Stimulated activated CD4-positive, alpha-beta T cell treated with anti-CD3 and anti-CD28 coated beads, Interleukin-12 subunit alpha, Interleukin-12 subunit beta, amount 100 ng/mL, for 24 hours (primary cell): ENCODE results near the gene NUDCD2.

Experiments used
- DNase-seq, 2 experiments: peaks; one replicate each; pipeline ENCODE4 v3.0.0-alpha.2; 2020; ENCODE audit warnings: low read depth in 2 of 2

NUDCD2 gene

GRCh38 chr5:163459819-163460561 is at the start of gene NUDCD2:
NUDCD2 (minus strand) TSS chr5:163460102; CDS start chr5:163460050, 52 bp downstream.
- DNase-seq = peak; percentile 87 to 90

DNA sequence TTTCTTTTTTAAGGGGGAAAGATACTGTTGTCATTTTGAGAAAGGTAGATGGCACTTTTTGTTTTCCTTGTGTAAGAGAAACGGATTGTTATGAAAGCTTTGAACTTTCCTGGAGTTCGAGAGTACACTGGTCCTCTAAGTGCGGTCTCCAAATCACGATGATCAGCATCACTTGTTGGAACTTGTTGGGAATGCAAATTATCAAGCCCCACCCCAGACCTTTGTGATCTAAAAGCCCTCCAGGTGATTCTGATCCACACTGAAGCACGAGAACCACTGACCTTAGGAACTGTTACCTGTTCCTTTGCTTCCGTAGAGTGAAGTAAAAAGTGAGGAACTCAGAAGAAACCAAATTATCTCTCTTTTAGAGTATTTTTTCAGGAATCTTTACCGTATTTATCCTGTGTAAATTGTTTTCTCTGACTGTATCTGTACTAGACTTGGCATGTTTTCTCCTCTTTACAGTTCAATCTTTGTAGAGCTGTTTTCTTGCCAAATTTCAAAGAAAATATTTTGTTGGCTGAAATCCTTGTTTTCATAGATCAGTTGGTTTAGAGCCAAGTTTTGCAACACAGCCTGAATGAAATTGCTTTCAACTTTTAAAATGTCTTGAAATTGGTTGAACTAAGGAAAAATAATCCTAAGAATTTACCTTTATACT is 49.5 kb upstream of the NUDCD2 start:
- DNase-seq = no peak

DNA sequence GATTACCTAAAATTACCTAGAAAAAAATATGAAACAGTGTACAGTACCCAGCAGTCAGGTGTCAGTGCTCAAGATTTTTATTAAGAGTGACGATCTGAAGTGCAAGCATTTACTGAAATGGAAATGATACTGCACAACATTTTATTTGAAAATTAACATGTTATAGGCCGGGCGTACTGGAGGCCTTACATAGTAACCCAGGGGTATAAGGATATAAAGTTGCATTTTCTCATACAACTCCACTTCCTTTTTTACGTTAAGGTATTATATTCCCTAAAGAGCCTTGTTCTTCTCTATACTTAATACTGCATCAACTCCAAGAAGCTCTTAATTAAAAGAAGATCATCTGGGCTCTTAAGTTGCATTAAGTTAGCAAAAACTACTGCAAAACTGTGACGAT is 48.9 kb upstream of the NUDCD2 start:
- DNase-seq = no peak

DNA sequence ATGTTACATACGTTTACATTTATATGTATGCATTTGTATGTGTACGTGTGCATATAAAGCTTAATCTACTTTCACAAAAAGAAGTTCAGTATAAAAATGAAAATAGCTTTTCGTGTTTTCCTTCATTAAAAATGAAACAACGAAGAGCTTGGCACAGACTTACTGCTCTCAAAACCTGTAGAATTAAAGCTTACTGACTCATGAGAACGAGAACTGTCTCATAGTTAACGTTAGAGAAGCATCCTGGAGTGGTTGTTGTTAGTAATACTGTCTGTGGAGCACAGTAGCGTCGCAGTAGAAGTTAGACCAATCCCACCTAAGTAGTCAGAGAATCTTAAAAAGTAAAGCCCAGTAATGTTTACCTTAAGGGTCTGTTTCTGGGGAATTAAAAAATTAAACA is 46.8 kb upstream of the NUDCD2 start:
- DNase-seq = no peak

DNA sequence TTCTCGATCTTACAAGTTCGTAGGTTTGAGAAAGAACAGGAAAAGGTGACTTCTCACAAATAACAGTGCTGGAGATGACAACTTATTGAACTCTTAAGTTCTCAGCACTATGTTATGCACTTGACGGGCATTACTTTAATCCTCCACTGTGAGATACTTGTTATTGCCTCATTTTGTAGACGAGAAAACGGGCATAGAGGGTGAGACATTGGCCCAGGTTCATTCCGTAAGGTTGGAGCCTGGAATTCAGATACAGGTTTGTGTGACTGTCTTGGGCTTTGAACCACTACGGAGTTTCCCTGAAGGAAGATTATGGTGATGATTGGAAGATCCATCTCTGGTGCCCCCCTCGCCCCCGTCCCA is 46.2 kb upstream of the NUDCD2 start:
- no peak for DNase-seq

DNA sequence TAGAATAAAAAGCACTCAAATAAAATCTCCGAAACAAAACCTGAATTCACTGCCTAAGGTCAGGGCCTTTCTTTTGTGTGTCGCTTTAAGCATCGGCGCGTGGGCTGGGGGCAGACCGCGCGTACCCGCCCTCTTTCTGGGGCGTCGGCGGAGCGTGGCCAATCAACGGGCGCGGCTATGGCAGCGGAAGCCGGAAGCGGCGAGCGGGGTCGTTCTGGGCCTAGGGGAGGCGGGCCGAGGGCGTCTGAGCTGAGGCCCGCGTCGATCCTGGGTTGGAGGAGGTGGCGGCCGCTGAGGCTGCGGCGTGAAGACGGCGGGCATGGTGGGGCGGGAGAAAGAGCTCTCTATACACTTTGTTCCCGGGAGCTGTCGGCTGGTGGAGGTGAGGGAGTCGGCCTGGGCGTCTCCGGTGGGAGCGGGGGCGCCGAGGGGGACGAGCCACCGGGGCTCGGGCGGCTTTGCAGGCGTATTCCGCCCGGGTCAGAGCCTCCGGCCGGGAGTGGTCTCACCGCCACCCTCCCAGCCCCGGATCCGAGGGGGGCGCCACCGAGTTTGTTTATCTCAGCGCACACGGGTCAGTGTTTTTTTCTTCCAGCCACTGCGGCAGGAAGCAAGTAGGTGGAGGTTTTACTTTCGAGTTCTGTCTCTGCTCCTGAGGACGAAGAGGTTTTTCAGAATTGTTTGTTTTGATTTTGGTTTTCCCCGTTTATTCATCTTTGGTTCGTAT is 45.6 kb upstream of the NUDCD2 start, which contains the start of gene MAT2B:
MAT2B (plus strand) TSS at position 252 of the 727 bp plus-strand sequence; CDS start at position 320, 68 bp downstream.
- peak; percentile 89 to 91 for DNase-seq

- DNase-seq = no peak
Measured at GRCh38 chr5:163505049-163505367, 45.1 kb upstream of the NUDCD2 start.

DNA sequence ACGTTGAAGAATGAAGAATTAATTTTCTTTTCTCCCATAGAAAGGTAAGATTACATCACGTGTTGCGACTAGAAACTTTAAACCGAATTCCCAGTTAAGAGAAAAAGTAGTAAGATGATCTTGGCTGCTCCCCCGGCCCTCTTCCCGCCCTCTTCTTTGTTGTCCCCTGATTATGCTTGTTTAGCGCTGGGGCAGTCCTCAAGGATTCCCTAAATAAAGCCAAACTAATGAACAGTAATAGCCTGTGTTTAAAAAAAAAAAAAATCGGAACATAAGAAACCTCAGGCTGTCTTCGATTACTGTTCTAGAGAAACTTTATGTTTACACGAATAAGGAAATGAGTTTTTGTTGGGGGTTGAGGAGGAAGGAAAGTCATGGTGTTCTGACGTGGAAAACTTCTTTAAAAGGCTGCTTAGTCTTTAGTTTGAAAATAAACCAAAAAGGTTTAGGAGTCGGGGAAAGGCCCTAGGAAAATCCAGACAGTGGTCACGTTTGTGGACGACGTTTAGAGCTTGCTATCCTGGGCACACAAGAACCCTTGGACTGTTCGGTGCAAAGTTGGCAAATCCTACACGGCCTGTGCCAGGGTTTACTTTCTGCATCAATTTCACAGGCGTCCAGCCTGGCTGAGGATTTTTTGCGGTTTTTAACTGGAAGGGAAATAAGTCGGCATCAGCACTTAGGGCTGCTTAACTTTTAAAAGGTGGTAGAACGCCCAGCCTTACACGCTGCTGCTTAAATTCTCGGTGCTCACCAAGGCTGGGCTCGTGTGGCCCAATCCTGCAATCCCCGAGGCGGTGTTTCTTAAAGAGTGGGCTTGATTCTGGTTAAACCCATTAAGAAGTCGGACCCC is 44.4 kb upstream of the NUDCD2 start:
- peak in 1 of 2 experiments; percentile 23 for DNase-seq

- peak in 1 of 2 experiments; percentile 13 for DNase-seq
Measured at GRCh38 chr5:163503106-163504078, 43.5 kb upstream of the NUDCD2 start.

- DNase-seq = no peak
Measured at GRCh38 chr5:163502521-163502920, 42.6 kb upstream of the NUDCD2 start.

DNA sequence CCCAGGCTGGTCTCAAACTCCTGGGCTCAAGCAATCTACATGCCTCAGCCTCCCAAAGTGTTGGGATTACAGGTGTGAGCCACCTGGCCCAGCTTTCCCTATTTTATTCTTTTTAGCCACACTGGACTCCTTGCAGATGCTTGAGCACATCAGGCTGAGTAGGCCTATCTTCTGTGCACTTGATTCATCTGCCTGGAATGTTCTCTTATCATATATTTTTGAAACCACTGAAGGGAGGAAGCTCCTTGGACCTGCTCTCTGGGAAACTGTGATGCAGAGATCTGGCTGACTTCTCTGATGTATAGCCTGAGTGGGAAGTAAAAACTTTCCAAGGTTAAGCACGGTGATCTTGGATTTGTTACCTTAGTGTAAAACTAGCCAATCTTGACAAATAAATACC is 39.0 kb upstream of the NUDCD2 start:
- DNase-seq = no peak

DNA sequence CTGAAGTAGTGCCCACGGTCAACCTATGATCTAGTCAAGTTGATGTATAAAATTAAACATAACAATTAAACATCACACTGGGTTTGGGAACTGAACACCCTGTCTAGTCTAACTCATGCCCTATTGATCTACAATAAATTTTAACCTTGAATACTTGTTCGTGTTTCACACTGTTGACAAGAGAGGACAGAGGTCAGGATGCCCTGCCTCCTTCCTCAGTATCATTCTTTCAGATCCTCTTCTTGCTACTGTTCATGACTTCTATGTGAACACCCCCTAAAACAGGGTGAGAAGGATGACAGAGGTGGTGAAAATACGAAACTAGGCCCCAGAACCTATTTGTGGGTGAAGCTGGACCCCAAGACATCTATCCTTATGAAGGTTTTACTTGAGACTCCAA is 37.4 kb upstream of the NUDCD2 start:
- no peak for DNase-seq

DNA sequence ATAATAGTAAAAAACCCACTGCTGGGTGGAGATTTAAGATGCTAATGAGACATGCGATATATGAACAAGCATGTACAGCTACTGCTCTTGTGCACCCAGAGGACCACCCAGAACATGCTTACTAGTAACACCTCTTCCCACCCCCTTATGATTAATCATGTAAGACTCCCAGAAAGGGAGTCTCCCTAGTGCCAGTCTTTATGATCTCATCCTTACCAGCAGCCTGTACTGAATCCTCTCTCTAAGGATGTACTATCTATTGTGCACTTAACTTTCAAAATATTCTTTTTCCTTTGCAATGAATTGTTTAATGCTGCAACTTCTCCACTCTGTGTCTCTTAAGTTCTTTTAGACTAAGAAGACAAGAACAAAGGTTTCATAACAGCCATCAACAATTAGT is 36.4 kb upstream of the NUDCD2 start:
- DNase-seq = no peak

DNA sequence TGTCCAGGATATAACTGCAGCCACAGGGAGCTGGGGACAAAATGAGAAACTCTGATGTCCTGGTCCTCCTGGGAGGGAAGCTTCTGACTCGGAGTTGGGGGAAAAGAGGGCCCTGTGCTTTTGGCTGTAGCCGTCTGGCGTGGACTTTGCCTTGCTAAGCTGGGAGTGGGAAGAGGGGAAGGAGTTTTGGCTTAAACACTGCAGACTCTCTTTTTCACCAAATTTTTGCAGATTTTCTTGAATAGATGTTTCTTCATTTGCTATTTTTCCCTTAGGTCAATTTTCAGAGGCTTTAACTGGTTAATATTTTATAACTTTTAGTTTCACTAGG is 29.8 kb upstream of the NUDCD2 start:
- DNase-seq = no peak

DNA sequence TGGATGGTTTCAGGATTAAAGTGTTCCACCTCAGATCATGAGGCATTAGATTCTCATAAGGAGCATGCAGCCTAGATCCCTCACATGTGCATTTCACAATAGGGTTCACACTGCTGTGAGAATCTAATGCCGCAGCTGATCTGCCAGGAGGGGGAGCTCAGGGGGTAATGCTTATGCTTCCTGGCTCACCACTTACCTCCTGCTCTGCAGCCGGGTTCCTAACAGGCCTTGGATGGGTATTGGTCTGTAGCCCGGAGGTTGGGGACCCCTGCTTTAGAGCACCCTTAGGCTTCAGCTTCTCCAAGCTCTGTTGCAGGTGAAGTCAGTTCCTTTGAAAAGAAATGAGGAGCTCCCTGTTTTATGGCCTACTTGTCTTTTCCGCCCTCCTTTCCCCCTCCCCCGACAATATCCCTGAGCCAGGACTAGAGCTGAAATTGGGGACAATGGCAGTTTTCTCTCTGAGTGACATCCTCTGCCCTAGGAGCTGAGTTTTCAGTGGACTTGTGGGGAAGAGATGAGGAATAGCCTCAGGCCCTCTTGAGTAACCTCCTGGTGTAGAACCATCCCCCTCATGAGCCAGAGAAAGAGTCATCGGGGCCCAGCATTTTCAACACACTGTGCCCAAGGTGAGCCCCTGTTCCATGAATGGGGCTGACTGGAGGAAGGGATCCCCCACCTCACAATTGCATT is 29.3 kb upstream of the NUDCD2 start:
- no peak for DNase-seq

DNA sequence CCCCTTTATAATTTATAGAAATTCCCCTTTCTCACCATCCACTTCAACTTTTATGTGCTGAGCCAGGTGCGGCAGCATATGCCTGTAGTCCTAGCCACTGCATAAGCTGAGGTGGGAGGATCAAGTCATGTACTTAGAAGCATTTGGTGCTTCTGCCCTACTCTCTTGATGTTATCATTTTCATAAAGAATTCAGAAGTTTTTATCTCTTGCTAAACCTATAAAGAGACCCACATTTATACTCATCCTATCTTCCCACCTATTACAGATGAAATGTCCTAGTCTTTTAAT is 19.0 kb upstream of the NUDCD2 start:
- DNase-seq = no peak

DNA sequence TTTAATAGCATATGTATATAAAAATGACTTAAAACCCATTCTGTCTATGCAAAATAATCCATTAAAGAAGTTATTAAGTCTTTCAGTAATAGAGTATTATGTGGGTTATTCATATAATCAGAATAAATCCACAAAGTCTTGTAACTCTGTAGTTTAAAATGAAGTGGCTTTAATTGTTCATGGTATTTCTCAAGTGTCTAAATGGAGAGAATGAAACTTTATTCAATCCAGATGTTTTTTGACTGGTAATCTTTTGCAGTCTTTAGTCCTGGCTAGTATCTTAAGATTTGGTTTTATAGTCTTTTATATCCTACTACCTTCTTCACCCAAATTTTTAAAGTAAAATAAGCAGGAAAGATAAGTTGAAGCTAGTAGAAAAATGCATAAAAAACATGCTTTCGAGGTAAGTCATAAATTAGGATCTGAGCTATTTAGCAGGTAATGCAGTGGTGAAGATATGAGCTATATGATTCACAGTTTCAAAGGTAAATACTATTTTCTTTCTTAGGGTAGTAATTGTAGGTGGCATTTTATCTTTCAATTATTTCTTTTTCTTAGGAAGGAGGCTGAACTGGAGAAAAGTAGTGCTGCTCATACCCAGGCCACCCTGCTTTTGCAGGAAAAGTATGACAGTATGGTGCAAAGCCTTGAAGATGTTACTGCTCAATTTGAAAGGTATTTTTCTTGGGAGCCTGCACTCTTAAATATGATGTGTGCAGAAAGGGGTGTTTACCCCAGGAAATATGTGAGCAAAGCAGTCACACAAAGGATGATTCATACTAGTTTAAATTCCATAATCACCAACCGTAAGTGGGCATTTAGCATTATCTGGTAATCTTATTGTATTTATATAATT is 18.5 kb upstream of the NUDCD2 start:
- DNase-seq = no peak

- DNase-seq = no peak
Measured at GRCh38 chr5:163475411-163475810, 15.5 kb upstream of the NUDCD2 start.

DNA sequence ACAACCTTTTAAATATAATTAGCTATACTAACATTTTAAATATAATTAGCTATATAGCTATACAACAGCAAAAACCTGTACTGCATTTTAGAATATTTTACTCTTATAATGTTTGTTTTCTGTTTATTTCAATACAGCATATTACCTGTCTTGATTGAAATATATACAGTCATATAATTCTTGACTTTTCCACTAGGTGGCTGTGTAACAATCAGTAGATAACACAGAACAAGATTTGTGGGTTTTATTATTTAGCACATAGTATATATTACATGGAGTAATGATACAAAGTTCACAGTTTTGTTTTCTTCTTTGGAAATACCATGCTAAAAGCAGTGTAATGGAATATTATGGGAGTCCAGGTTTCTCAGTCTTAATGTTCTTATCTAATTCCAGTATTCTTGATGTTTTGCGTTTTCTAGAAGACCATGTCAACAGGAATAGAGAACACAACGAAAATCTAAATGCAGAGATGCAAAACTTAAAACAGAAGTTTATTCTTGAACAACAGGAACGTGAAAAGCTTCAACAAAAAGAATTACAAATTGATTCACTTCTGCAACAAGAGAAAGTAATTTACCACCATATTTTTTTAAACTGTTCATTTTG is 13.8 kb upstream of the NUDCD2 start:
- no peak for DNase-seq
